ENCODE results near the gene REC114. TPM values are rescaled to one million over a fixed set of nuclear protein-coding genes. Genes with fewer than 3 reads are reported as not detected.

REC114 gene
- total and polyA plus RNA-seq, 2 of the 8 experiments (the other 6 are each of a cell fraction or from before 2014, with no cell fraction given) = 0.12 TPM; not detected in 1

Other genes starting within 250 kb of the REC114 start
- gene HCN4, start 74.2 kb upstream of the REC114 start, total RNA-seq (2021; fragmentation: NEBNext Ultra II Directional; extraction: Animal tissue kit (Norgen Biotek cat#: 25700)) = 8.5 and 9.3 TPM in 2 replicates
- 3.7 and 4.1 TPM in 2 replicates for gene HCN4, start 74.2 kb upstream of the REC114 start, polyA plus RNA-seq (2011; rRNA removed)
- gene NPTN, start 190.2 kb downstream of the REC114 start, total RNA-seq (2021; fragmentation: NEBNext Ultra II Directional; extraction: Animal tissue kit (Norgen Biotek cat#: 25700)) = 113 TPM in 2 replicates
- 59.7 and 67.0 TPM in 2 replicates for gene NPTN, start 190.2 kb downstream of the REC114 start, polyA plus RNA-seq (2011; rRNA removed)
- 152 and 156 TPM in 2 replicates for gene CD276, start 241.2 kb downstream of the REC114 start, total RNA-seq (2021; fragmentation: NEBNext Ultra II Directional; extraction: Animal tissue kit (Norgen Biotek cat#: 25700))
- gene CD276, start 241.2 kb downstream of the REC114 start, polyA plus RNA-seq (2011; rRNA removed) = 158 and 190 TPM in 2 replicates